Astrocyte of the spinal cord (primary cell): Measurements from ENCODE around the gene ANKRD60.

Experiments
- DNase-seq: peaks from one replicate; pipeline ENCODE4 v3.0.0; 2011; ENCODE audit warnings: low read depth, low spot score
- H3K4me3 ChIP-seq: 2 replicates; pipeline ENCODE4 v1.5.1; 2011; ENCODE audit warnings: low read depth, mild to moderate bottlenecking, low read length, moderate library complexity
- CTCF ChIP-seq: IDR thresholded peaks from 2 replicates; pipeline ENCODE4 v1.5.1; 2012; ENCODE audit warnings: low read depth, mild to moderate bottlenecking, low read length, inconsistent platforms
- in situ Hi-C: cut with HindIII; loops from 2 replicates; pipeline ENCODE4 v1.10.0; 2017; ENCODE audit warnings: low sequenced_read_pairs

ANKRD60 gene

GRCh38 chr20:58167759-58168158 lies 60.7 kb downstream of the ANKRD60 start:
- TF ChIP-seq CTCF = no peak
- in situ Hi-C loops = no loop called here
- DNase-seq = no peak
- no peak overlapping the region for H3K4me3 ChIP-seq
